Activated CD8-positive, alpha-beta memory T cell treated with anti-CD3 and anti-CD28 coated beads, Interleukin-2, amount 50 U/mL, for 1 hour (primary cell): Measurements from ENCODE around the gene PTP4A2.

Source experiments
- DNase-seq: peaks from one replicate; pipeline ENCODE4 v3.0.0-alpha.2; 2020; ENCODE audit errors: extremely low read depth

Gene PTP4A2

DNA sequence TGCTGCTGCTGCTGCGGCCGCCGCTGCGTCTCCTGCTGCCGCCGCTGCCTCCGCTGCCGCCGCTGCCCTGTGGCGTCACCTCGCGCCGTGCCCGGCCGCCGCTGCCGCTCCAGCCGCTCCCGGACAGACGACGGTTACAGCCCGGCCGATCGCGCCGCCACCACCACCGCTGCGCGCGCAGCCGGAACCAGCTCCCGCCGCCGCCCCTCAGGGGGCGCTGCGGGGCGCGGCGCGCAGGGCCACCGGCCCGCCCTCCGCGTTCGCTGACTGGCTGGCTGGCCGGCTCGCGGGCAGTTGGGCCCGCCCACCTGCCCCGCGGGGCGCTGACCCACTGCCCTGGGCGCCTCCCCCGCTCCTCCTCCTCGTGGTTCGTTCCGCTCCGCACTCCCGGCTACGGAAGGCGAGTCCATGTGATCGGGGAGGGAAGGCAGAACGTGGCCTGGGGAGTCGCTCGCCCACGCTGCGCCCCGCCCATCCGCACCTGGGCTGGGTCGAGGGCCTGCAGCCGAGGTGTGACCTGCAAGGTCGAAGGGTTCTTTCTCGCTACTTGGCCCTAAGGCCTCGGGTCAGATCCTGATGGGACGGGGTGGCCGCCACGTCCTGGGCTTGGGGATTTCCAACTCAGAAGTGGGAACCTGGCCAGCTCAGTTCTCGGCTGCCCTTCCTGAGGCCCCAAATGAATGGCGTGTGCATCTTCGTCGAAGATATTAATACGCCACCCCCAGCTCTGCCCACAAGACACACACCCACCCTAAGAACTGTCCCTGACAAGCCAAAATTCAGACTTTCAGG is at the start of gene PTP4A2:
Gene PTP4A2, minus strand, starts transcription at position 185 of the 792 bp plus-strand sequence. CDS start 19,303 bp downstream, outside the sequence.
- DNase-seq, result no peak

DNA sequence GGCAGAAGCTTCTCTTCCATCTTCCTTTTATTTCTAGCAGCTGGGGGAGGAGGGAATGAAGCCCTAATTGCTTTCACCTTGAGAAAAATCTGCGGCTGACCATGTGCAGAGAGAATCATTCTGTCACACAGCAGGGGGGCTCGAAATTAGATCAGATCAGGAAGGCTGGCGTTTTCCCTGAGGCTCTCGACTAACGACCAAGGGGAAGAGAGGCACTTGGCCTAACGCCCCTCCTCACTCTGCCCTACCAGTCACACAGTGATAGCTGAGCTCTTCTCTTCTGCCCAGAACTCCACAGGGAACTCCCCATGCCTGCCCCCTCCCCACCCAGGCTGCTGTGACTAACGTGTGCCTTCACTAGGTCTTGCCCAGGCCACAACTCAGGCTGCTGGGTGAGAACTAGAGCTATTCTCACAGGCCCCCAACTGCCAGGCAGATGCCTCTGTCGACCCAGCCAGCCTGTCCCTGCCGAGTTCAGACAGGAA is 49.0 kb upstream of the PTP4A2 start:
- no peak for DNase-seq

DNA sequence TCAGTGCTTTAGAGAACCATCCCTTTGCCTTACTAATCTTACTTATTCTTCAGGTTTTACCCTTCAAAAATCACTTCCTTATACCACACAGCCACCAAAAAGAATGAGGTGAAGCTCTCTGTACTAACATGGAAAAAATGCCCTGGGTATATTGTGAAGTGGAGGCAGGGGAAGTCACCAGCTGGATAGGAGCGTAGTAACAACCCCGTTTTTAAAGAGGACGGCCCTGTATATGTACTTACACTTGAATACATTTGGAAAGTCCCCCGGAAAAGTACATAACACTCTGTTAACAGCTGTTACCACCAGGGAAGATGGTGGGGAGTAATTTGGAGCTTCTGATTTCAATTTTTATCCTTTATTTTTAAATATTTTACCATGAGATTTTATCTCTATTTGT is 47.3 kb upstream of the PTP4A2 start:
- no peak for DNase-seq

DNA sequence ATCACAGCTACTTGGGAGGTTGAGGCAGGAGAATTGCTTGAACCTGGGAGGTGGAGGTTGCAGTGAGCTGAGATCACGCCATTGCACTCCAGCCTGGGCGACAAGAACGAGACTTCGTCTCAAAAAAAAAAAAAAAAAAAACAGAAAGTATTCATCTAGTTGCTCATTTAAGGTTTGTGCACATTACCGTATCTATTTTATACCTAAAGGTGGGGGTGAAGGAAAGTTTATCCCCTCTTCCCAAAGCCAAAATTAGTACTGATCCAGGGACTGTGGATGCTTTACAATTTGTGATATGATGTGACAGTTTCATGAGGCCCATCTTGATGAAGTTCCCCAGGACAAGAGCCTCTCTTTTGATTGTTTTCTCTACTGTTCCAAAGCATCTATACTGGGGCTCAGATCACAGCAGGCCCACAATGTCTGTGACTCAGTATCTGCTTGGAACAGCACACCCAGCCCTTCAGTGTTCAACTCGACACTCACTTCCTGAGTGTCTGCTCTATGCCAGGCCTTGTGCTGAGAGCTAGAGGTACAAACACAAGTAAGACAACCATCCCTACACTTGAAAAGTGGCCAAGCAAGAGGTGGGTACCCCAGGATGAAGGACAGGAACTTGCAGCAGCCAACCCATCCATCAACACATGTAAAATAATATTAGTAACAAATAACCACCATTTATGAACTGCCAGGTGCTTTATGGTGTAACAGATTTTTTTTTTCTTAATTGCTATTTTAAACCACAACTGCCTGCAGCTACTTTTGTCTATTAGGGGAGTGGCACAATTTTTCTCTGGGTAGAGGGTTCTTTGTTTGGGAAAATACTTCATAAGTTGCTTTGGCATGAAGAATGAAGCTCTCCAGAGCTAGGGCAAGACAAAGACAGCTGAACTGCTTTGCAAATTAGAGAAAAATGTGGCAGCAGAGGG is 46.5 kb upstream of the PTP4A2 start:
- no peak for DNase-seq

GRCh38 chr1:31981972-31982371 is 43.8 kb upstream of the PTP4A2 start:
- no peak for DNase-seq

DNA sequence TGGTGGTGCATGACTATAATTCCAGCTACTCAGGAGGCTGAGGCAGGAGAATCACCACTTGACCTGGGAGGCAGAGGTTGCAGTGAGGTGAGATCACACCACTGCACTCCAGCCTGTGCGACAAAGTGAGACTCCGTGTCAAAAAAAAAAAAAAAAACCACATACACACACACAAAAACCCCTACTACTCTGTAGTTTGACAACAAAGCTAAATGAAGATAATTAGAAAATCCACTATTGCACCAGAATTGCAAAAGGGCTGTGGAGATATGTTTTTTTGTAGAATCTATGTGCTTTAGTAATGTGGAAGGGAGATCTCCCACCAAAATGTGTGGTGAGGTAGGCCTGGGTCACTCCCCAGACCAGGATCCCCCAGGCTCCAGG is 43.3 kb upstream of the PTP4A2 start:
- no peak for DNase-seq

DNA sequence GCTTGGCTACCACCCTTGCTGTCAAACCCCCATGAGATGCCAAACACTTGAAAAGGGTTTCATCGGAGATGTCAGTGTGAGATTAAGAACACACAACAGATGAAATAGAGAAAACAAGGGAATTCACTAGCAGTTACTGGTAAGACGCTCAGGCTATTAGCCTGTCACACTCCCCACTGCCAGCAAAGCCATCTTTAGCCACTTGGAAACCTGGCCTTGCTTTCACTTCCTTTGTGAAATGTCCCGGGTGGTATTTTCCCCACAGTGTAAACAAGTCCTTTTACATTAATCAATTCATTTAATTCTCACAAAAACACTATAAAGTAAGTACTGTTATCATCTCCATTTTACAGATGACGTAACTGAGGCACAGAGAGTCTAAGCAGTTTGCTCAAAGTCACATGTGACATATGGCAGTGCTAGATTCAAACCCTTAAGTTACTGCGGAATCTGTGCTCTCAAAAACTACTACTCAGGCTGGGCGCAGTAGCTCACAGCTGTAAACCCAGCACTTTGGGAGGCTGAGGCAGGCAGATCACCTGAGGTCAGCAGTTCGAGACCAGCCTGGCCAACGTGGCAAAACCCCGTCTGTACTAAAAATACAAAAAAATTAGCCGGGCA is 42.8 kb upstream of the PTP4A2 start:
- no peak for DNase-seq

DNA sequence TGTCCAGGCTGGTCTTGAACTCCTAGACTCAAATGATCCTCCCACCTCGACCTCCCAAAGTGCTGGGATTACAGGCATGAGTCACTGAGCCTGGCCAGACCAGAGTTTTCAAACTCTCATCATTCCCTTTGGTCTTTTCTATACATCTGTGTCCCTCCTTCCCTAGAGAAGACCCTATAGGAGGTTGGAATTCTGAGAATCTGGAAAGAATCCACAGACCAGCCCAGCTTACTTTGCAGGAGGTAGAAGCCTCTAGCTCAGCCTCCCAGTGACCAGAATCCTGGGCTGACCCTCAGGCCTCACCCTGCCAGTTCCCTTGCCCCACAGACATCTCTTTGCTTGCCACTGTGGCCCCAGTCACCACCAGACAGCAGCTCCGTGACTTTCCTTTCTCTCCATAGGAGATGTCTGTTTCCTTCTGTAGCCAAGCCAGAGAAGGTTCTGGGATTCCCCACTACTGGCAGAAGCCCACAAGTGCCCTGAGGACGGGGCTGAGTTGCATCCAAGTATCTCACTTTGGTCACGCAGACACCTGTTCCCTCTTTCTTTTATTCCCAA is 40.8 kb upstream of the PTP4A2 start:
- no peak for DNase-seq

DNA sequence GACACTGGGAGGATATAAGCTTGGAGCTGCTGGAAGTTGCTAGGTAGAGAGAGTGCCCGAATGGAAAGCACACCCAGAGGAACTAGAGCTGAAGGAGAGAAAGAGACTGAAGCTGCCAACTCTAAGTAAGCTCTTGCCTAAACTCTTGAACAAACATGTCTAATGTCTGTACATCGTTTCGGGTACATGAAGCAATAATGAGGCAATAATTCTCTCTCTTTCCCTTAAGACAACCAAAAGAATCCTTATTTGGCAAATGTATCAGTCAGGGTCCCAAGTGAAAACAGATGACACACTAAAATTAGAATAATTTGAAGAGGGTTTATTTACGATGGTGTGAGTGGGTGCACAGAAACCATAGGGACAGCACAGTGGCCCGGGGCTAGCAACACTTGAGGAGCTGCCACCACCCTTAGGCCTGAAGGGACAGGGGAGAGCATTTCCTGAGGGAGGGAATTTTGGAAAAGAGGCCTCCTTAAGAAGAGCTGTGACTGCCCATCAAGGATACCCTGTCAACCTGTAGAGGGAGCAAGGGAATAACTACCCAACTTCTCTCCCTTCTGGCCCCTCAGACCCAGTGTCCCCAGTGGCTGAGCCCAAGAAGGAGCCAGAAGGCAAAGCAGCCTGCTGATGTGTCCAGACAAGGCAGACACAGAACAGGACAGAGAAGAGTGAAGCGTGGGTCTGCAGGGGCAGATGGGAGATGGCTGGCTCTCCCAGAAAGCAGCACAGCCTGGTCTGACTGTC is 39.4 kb upstream of the PTP4A2 start:
- no peak for DNase-seq

DNA sequence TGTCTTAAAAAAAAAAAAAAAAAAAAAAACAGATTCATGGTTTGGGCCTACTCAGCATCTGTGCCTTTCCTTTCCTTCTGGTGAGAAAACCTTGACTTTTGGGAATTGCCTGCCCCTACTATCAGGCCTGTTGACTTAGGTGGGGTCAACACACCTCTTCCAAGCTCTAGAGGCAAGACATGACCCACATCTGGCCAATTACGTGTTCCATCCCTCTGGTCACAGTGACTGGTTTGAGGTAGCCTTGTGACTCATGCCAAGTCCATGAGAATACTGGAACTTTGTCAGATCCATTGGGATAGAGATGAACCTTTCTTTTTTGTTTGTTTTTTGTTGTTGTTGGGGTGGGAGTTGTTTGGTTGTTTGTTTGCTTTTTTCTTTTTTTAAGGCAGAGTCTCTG is 38.2 kb upstream of the PTP4A2 start:
- DNase-seq, result no peak

DNA sequence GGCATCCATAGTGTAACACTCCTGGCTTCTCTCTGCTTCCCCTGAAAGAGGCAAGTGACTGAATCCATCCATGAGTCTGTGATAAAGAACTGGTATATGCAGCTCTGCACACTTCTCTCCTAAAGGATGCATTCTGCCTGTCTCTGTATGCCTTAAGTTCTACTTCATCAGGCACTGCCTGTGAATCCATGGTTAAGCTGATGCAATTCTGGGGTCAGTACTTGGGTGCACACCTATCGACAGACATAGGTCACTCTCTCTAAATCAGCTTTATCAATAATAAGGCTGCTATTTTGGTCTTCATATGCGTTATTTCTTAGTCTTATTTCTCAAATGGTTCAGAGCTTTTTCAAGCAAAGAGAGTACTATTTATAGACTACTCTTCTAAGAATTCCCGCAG is 32.7 kb upstream of the PTP4A2 start:
- no peak for DNase-seq

DNA sequence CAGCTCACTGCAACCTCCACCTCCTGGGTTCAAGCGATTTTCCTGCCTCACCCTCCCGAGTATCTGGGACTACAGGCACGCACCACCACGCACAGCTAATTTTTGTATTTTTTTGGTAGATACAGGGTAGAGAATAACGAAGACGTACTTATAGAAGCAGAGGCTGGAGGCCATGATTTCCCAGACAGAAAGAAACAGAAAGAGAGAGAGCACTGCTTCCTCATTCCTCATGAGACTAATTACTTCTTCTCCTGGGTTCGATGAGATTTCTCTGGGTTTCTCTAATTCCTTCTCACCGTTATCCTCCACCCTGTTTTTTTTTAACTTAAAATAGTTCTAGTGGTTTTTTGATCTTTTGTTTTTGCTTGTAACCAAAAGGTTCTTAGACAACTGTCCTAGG is 23.4 kb upstream of the PTP4A2 start:
- DNase-seq, result no peak

DNA sequence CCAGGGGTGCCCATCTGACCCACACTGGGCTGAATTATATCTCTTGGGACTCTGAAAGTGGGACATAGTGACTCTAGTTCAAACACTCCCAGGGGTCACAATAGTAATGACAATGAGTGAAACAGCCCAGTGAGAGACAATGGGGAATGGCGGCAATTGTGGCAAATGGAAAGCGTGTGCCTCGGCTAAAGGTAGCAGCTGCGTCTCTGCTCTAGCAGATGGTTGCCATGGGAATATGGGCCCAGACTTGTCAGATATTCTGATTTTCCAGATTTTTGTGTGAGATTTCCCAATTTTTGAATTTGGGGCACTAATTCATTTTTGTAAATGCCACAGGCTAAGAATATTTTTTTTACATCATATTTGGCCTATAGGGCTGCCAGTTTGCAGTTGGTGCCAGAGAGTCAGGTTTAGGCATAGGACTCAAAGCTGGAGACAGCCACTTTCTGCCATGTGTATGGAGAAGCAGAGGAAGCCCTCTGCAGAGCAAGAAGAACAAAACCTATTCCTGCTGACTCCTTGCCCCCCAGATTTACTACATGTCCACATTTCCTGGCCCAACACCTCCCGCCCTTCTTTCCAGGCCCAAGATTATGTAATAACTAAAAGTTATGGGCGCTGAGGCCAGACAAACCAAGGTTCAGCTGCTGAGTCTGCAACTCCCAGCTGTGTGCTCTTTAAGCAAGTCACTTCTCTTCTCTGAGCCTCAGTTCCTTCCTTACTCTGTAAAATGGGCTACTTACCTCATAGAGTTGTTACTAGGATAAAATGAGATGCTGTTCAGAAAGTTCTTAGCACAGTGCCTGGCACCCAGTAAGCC is 21.6 kb upstream of the PTP4A2 start:
- no peak for DNase-seq

- DNase-seq, result no peak
Measured at GRCh38 chr1:31957701-31958674, 19.8 kb upstream of the PTP4A2 start.

DNA sequence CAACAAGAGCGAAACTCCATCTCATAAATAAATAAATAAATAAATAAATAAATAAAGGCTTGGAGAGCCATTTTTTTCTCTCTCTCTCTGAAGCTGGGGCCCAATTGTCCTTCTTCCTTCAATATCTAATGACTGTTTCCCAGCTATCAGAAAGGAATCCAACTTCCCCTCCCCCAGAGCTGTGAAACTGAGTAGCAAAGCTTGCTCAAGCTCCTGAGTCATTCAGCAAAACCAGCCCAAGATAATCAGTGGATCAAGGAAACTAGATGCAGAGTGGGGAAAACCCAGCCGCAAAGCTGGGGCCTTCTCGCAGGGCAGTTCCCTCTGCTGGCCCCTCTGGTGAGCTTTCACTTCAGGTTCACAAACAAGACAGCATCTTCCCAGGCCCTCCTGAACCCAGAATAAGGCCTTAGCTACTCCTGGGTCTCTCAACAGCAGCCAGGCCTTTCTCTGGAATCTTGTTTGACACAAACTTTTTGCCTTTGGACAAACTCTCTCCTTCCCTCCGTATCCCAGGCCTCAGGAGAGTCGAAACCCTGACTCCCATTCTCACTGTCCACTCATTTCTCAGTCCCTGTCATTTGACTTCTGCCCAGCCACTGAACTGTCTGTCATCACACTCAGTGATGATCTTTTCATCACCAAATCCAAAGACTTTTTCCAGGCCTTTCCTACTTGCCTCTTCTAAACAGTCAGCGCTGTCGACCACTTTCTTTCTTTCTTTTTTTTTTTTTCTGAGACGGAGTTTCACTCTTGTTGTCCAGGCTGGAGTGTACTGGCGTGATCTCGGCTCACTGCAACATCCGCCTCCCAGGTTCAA is 18.0 kb upstream of the PTP4A2 start:
- DNase-seq, result peak; percentile 34

DNA sequence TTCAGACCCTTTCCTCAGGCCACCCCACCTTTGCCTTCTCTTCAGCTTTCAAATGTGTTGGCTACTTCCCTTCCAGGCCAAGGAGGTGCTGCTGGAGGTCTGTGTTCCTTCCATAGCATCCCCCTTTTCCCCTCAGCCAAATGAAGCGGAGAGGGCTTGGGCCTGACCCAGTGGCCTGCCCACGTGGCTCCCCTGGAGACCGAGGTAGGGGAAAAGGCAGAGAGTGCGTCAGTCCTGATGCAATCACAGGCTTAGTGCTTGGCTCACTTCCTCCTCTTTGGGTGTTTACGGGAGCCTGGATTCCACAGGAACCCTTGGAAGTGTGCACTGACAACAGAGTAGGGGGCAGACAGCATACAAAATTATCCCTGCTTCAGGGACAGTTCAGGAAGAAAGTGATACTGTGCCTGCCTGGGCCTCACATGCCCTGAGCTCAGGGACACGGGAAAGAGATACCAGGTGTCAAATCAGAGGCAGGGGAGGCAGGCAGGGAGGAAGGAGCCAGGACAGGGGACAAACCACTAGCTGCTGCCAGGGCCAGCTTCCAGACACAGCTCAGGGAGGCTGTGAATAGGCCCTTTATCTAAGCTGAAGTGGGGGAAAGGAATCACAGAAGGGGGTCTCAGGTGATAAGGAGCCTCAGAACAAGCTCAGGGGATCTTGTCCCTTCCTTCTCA is 16.6 kb upstream of the PTP4A2 start:
- DNase-seq, result no peak

DNA sequence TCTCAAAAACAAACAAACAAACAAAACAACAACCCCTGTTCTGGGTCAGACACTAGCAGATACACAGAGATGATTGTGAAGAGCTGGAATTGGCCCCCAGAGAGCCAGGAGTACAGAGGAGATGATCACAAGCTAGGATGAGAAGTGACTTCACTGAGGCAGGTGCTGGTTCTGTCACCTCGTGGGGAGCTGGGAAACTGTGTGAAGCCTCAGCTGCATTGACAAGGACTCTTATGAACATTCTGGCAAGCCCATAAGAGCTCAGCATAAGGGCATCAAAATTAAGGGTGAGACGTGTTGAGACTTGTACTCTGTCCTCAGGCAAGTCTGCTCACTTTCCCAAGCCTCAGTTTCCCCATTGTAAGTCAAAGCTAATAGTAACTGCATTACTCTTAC is 14.7 kb upstream of the PTP4A2 start:
- DNase-seq, result no peak

DNA sequence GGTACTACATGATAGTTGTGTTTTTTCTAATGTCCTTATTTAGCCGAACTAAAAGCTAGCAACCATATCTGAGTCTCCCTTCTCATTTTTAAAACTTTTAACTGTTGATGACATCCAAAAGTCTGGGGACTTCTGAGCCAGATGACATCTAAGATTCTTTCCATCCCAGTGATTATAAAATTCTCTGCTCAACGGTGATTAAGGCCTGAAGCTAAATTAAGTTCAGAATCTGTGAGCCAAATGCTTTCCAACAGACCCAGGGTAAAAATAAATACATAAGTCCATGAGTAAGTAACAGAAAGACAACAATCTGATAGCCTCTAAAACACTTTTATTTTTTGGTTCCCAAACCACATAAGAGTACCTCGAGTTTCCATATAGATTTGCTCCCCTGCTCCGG is 13.1 kb upstream of the PTP4A2 start:
- no peak for DNase-seq
